Uterus (tissue), 2 donors: ENCODE results near the gene RNF157.

Experiments
- CTCF ChIP-seq, 4 experiments: fragments of 200-600 bp in 2 of 4; fragments of 450-650 bp in 2 of 4; sonication (generic) in 2 of 4; IDR thresholded peaks; one replicate each; pipeline ENCODE4 v1.5.1; 2016 to 2019; ENCODE audit warnings: antibody characterized with exemption in 4 of 4, mild to moderate bottlenecking in 2 of 4, moderate library complexity in 1 of 4
- POLR2A ChIP-seq, 2 donors: fragments of 450-650 bp; IDR thresholded peaks; one replicate each; pipeline ENCODE4 v1.6.1; 2016; ENCODE audit warnings: antibody characterized with exemption in 2 of 2, mild to moderate bottlenecking in 1 of 2, moderate library complexity in 1 of 2

DNA sequence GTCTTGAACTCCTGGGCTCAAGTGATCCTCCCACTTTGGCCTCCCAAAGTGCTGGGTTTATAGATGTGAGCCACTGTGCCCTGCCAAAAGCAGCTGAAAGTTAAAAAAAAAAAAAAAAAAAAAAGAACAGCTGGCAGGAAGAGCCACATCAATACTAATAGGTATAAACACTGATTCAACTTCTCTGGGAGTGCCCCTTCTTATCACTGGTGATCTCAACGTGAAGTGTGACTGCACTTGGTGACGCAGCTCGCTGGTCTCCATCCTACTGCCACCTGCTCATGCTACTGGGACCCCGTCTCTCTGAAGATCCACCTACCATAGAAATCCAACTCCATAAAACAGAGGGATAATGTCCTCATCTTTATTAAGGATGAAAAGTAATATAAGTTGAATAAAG lies 40.8 kb downstream of the RNF157 start:
- TF ChIP-seq CTCF (IDR thresholded peaks at IDR 0.05) (no peak), POLR2A (IDR thresholded peaks at IDR 0.05) (no peak)
